SK-N-MC (cell line): ENCODE data around the gene TMEM132C.

Experiments
- EZH2 ChIP-seq: fragments of 200-600 bp; sonication (generic); IDR thresholded peaks from one replicate; pipeline ENCODE4 v1.6.1; 2017; ENCODE audit warnings: antibody characterized with exemption
- POLR2AphosphoS5 ChIP-seq: IDR thresholded peaks from 2 replicates; pipeline ENCODE4 v1.6.1; 2012; ENCODE audit warnings: mild to moderate bottlenecking, low read depth, low read length, borderline replicate concordance

- TF ChIP-seq POLR2AphosphoS5, result no peak
- no peak for TF ChIP-seq EZH2
Observed at GRCh38 chr12:128455851-128456250, 188.9 kb downstream of the TMEM132C start.
